HUES6 (cell line): ENCODE results near the gene DAB2IP.

Experiments used
- H3K27ac ChIP-seq: 2 replicates; pipeline ENCODE4 v1.7.0; 2013; ENCODE audit warnings: low read depth, mild to moderate bottlenecking, low read length, inconsistent platforms
- H3K27me3 ChIP-seq: 2 replicates; pipeline ENCODE4 v1.6.1; 2013; ENCODE audit warnings: low read length; ENCODE audit not compliant: control insufficient read depth, insufficient read depth
- H3K36me3 ChIP-seq: 2 replicates; pipeline ENCODE4 v1.6.1; 2013; ENCODE audit warnings: low read length; ENCODE audit not compliant: control insufficient read depth, insufficient read depth
- H3K4me1 ChIP-seq: 2 replicates; pipeline ENCODE4 v1.6.1; 2013; ENCODE audit warnings: low read length; ENCODE audit not compliant: control insufficient read depth, insufficient read depth
- H3K4me3 ChIP-seq: 2 replicates; pipeline ENCODE4 v1.5.1; 2013; ENCODE audit warnings: low read depth, low read length
- H3K9ac ChIP-seq: one replicate; pipeline ENCODE4 v1.6.1; 2013; ENCODE audit warnings: mild to moderate bottlenecking, low read length
- H3K9me3 ChIP-seq: 2 replicates; pipeline ENCODE4 v1.6.1; 2013; ENCODE audit warnings: low read depth, low read length; ENCODE audit not compliant: control insufficient read depth, insufficient read depth

The DAB2IP gene

DNA sequence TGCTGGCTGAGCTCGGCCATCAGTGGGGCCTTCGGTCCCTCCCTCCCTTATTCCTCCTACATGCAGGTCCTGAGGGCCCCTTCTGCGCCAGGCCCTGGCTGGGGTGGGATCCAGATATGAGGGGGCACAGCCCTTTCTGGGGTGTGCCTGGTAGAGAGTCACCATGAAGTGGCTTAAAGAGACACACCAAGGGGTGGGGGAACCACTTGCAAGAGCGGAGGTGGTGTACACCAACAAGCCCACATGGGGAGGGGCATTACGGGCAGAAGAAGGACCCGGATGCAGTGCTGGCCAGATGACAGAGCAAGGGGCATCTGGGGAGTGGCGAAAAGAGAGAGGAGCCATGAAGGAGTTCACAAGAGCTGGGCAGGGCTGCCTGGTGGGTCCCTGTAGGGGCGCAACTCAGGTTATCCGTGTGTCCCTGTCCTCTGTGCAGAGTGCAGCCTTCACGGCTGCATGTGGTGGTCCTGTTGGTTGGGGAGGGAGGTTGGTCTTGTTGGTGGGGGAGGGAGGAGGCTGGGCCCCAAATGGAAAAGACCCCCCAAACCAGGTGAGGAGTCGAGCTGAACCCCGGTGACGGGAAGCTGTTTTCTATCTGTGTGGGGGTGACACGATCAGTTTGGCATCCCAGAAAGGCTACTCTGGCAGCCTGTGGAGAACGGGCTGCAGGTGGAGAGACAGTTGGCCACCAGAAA is 158.1 kb downstream of the DAB2IP start:
- no peak overlapping the region for H3K27ac ChIP-seq
- H3K27me3 ChIP-seq = no peaks in the 10 kb centered on the region
- no peak overlapping the region for H3K9ac ChIP-seq
- H3K4me1 ChIP-seq = peaks cover 24% of the 10 kb centered on the region
- no peaks in the 10 kb centered on the region for H3K36me3 ChIP-seq
- H3K9me3 ChIP-seq = peaks cover 6% of the 10 kb centered on the region; the same call in 1 of the 2 replicates
- no peak overlapping the region for H3K4me3 ChIP-seq

GRCh38 chr9:121810489-121810888 is 159.1 kb downstream of the DAB2IP start:
- Histone ChIP-seq H3K27me3 (no peaks in the 10 kb centered on the region), H3K4me1 (peaks cover 32% of the 10 kb centered on the region), H3K27ac (no peak overlapping the region), H3K36me3 (no peaks in the 10 kb centered on the region), H3K9me3 (no peaks in the 10 kb centered on the region), H3K4me3 (no peak overlapping the region), H3K9ac (no peak overlapping the region)

DNA sequence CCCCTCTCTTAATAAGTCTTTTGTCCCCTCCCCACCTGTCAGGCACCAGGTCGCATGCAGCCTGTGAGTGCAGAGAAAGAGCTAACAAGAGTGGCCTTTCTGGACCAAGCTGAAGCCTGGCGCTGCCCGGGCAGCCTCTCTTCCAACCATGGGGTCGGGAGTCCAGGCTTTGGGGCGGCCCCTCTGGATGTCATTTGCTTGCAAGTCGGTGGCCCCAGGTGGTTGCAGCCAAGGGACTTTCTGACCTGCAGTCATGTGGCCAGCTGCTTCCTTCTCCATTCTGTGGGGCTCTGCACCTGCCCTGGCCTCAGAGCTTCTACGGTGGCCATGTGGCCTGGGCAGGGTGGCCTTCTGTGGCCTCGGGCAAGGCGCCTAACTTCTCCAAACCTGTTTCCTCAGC is 159.7 kb downstream of the DAB2IP start:
- Histone ChIP-seq H3K4me1 (peaks cover 39% of the 10 kb centered on the region), H3K4me3 (no peak overlapping the region), H3K9me3 (no peaks in the 10 kb centered on the region), H3K36me3 (no peaks in the 10 kb centered on the region), H3K9ac (no peak overlapping the region), H3K27me3 (no peaks in the 10 kb centered on the region), H3K27ac (no peak overlapping the region)

- Histone ChIP-seq H3K4me3 (no peak overlapping the region), H3K9ac (no peak overlapping the region), H3K9me3 (no peaks in the 10 kb centered on the region), H3K27ac (no peak overlapping the region), H3K36me3 (no peaks in the 10 kb centered on the region), H3K27me3 (no peaks in the 10 kb centered on the region), H3K4me1 (peaks cover 45% of the 10 kb centered on the region)
Observed at GRCh38 chr9:121811751-121812150, 160.3 kb downstream of the DAB2IP start.

- Histone ChIP-seq H3K36me3 (no peaks in the 10 kb centered on the region), H3K4me1 (peaks cover 50% of the 10 kb centered on the region), H3K9ac (no peak overlapping the region), H3K27ac (no peak overlapping the region), H3K9me3 (no peaks in the 10 kb centered on the region), H3K27me3 (no peaks in the 10 kb centered on the region), H3K4me3 (no peak overlapping the region)
Observed at GRCh38 chr9:121812159-121812735, 160.8 kb downstream of the DAB2IP start.

DNA sequence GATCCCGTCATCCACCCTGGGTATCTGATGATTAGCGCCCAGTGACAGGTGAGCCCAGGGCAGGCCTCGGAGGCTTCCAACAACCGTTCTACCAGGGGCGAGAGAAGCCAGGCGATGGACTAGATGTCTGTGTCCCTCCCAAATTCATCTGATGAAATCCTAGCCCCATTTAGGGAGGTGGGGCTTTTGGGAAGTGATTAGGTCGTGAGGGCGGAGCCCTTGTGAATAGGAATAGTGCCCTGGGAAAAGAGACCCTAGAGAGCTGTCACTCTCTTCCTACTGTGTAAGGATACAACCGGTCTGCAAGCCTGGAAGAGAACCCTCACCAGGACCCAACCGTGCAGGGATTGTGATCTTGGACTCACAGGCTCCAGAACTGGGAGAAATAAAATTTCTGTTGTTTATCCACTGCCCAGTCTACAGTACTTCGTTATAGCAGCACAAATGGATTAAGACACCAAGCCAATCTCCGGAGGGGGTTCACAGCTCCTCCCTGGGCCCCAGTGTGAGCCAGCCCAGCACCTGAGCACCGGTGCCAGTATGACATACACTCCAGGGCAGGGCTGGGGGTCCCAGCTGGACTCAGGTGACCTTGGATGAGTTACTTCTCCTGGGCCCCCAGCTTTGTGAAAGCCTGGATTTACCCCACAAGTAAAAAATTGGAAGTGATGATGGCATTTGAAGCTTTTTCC is 162.2 kb downstream of the DAB2IP start:
- Histone ChIP-seq H3K27ac (no peak overlapping the region), H3K9me3 (no peaks in the 10 kb centered on the region), H3K36me3 (no peaks in the 10 kb centered on the region), H3K27me3 (0 out of 2 replicates have a peak, but pooled peaks cover 4% of the 10 kb centered on the region), H3K4me3 (no peak overlapping the region), H3K9ac (no peak overlapping the region), H3K4me1 (peaks cover 64% of the 10 kb centered on the region)

GRCh38 chr9:121814594-121814993 is 163.2 kb downstream of the DAB2IP start:
- Histone ChIP-seq H3K27ac (no peak overlapping the region), H3K4me3 (no peak overlapping the region), H3K4me1 (peaks cover 73% of the 10 kb centered on the region), H3K9ac (no peak overlapping the region), H3K36me3 (no peaks in the 10 kb centered on the region), H3K27me3 (0 out of 2 replicates have a peak, but pooled peaks cover 4% of the 10 kb centered on the region), H3K9me3 (no peaks in the 10 kb centered on the region)

GRCh38 chr9:121815084-121815483 is 163.7 kb downstream of the DAB2IP start:
- Histone ChIP-seq H3K9me3 (no peaks in the 10 kb centered on the region), H3K27me3 (0 out of 2 replicates have a peak, but pooled peaks cover 4% of the 10 kb centered on the region), H3K27ac (no peak overlapping the region), H3K9ac (no peak overlapping the region), H3K36me3 (no peaks in the 10 kb centered on the region), H3K4me3 (no peak overlapping the region), H3K4me1 (peaks cover 77% of the 10 kb centered on the region)

DNA sequence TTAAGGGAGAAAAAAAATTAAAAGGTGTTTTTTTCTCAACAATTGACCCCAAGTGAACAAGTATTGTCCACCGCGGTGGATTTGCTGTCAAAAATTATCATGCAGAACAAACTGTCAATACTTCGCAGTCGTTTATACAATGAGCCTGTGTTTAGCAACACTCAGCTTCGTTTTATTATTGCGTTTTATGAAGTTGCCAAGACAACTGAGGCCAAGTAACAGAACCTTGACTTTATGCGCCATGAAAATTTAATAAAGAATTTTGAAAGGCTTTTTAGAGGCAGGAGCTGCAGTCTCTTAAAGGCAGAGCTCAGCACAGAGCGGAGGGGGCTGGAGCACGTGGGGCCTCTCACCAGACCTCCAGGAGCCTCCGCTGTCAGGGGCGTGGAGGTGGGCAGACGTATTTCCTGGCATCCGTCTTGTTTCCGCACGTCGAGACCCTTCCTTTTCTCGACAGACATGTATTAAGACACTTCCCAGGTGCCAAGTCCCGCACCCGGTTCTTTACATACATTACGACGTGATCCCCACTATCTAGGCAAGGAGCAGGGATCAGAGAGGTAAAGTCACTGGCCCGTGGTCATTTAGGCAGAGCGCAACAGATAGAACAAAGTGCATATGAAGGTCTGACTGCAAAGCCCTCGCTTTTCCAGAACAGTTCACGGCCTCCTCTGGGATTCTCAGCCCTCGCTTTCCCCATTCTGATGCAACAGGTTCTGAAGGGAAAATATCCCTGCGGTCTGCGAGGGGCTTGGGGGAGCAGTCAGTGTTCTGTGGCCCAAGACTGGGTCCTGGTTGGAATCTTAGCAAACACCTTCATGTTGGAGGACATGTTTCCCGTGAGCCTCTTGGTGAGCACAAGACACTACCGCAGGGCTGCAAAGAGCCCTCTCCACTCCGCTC is 164.4 kb downstream of the DAB2IP start:
- 0 out of 2 replicates have a peak, but pooled peaks cover 4% of the 10 kb centered on the region for H3K27me3 ChIP-seq
- no peak overlapping the region for H3K27ac ChIP-seq
- no peak overlapping the region for H3K9ac ChIP-seq
- H3K36me3 ChIP-seq = no peaks in the 10 kb centered on the region
- no peaks in the 10 kb centered on the region for H3K9me3 ChIP-seq
- H3K4me1 ChIP-seq = peaks cover 84% of the 10 kb centered on the region
- H3K4me3 ChIP-seq = no peak overlapping the region

DNA sequence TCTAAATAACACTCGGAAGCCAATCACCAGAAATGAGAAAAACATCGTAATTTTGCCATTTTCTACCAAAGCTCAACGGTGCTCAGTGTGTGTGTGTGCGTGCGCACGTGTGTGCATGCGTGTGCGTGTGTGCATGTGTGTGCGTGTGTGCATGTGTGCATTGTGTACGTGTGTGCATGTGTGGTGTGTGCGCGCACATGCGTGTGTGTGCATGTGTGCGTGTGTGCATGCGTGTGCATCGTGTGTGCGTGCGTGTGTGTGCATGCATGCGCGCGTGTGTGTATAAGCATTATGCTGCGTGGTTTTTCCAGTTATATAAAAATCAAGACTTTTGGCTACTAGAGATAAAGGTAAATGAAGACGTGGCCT is 165.0 kb downstream of the DAB2IP start:
- H3K27me3 ChIP-seq = 0 out of 2 replicates have a peak, but pooled peaks cover 4% of the 10 kb centered on the region

More for the DNA sequence above, 165.0 kb downstream of the DAB2IP start:
- Histone ChIP-seq H3K27ac (no peak overlapping the region), H3K9me3 (no peaks in the 10 kb centered on the region), H3K4me3 (no peak overlapping the region), H3K4me1 (peaks cover 89% of the 10 kb centered on the region), H3K36me3 (no peaks in the 10 kb centered on the region), H3K9ac (no peak overlapping the region)
